OCI-LY3 (cell line): ENCODE results near the gene FGF2.

ENCODE experiments used
- H2AFZ ChIP-seq: fragments of 200-600, 300-600 bp; shearing (Covaris generic); 2 replicates; pipeline ENCODE4 v1.6.0; 2014; ENCODE audit warnings: antibody characterized with exemption, low read depth, low read length
- H3K27ac ChIP-seq: fragments of 200-600, 300-600 bp; sonication (generic); 2 replicates; pipeline ENCODE4 v1.5.1; 2014; ENCODE audit warnings: mild to moderate bottlenecking, low read length, moderate library complexity, mixed read lengths
- H3K27me3 ChIP-seq: fragments of 200-600, 300-600 bp; sonication (generic); 2 replicates; pipeline ENCODE4 v1.6.1; 2014; ENCODE audit warnings: low read depth, low read length, mixed read lengths
- H3K36me3 ChIP-seq: fragments of 200-600, 300-600 bp; sonication (generic); replicated peaks from 2 replicates; pipeline ENCODE3; 2014; ENCODE audit warnings: low read depth, low read length, mixed read lengths
- H3K4me1 ChIP-seq: fragments of 300-600, 200-600 bp; sonication (generic); 2 replicates; pipeline ENCODE4 v1.6.1; 2014; ENCODE audit warnings: low read length, mixed read lengths
- H3K4me2 ChIP-seq: fragments of 200-600, 300-600 bp; sonication (generic); 2 replicates; pipeline ENCODE4 v1.6.1; 2014; ENCODE audit warnings: low read length, mixed read lengths
- H3K4me3 ChIP-seq: fragments of 300-600, 200-600 bp; sonication (generic); 2 replicates; pipeline ENCODE4 v1.5.1; 2014; ENCODE audit warnings: antibody characterized with exemption, mild to moderate bottlenecking, low read length, moderate library complexity
- H3K79me2 ChIP-seq: fragments of 300-600, 200-600 bp; shearing (Covaris generic); 2 replicates; pipeline ENCODE4 v1.6.1; 2014; ENCODE audit warnings: mild to moderate bottlenecking, low read length, mixed read lengths
- H3K9ac ChIP-seq: fragments of 300-600, 200-600 bp; shearing (Covaris generic); 2 replicates; pipeline ENCODE4 v1.6.0; 2014; ENCODE audit warnings: mild to moderate bottlenecking, low read length, moderate library complexity
- H3K9me3 ChIP-seq: fragments of 200-600, 300-600 bp; shearing (Covaris generic); 2 replicates; pipeline ENCODE4 v1.6.1; 2014; ENCODE audit warnings: low read length, mixed read lengths; ENCODE audit not compliant: insufficient read depth
- H4K20me1 ChIP-seq: fragments of 200-600, 300-600 bp; sonication (generic); 2 replicates; pipeline ENCODE4 v1.6.1; 2016; ENCODE audit warnings: low read length, mixed read lengths; ENCODE audit not compliant: insufficient read depth
- CTCF ChIP-seq: fragments of 200-600, 300-600 bp; sonication (generic); IDR thresholded peaks from 2 replicates; pipeline ENCODE4 v1.5.1; 2014; ENCODE audit warnings: antibody characterized with exemption, low read length, low read depth
- EZH2phosphoT487 ChIP-seq: fragments of 200-600 bp; shearing (Covaris generic); IDR thresholded peaks from 2 replicates; pipeline ENCODE4 v1.6.1; 2018; ENCODE audit warnings: antibody characterized with exemption, mixed run types, low read depth

FGF2 gene

DNA sequence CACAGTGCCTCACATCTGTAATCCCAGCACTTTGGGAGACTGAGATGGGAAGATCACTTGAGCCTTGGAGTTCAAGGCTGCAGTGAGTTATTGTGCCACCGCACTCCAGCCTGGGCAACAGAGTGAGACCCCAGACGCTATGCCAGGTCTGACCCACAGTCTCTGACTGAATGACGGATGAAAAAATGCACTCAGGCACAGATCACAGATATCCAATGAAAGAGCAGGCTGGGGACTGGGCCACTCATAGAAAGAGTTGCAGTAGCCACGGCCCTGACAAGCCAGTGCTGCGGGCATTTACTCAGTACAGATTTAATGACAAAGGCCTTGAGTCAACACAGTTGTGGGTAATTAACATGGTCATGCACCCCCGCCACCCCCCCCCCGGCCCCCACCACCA lies 73.1 kb downstream of the FGF2 start:
- H3K4me3 ChIP-seq: no peak overlapping the region
- no peak overlapping the region for H2AFZ ChIP-seq
- H3K4me1 ChIP-seq: no peaks in the 10 kb centered on the region; the same call in 1 of the 2 replicates
- no peaks in the 10 kb centered on the region for H3K36me3 ChIP-seq
- H3K9me3 ChIP-seq: no peaks in the 10 kb centered on the region
- no peaks in the 10 kb centered on the region for H4K20me1 ChIP-seq
- TF ChIP-seq EZH2phosphoT487 (no peak), CTCF (no peak)
- H3K27ac ChIP-seq: no peak overlapping the region
- no peak overlapping the region for H3K9ac ChIP-seq
- no peak overlapping the region for H3K4me2 ChIP-seq
- H3K27me3 ChIP-seq: no peaks in the 10 kb centered on the region
- no peaks in the 10 kb centered on the region for H3K79me2 ChIP-seq

- no peaks in the 10 kb centered on the region for H3K36me3 ChIP-seq
- H2AFZ ChIP-seq: no peak overlapping the region
- no peak overlapping the region for H3K27ac ChIP-seq
- H3K27me3 ChIP-seq: no peaks in the 10 kb centered on the region
- no peaks in the 10 kb centered on the region; the same call in 1 of the 2 replicates for H3K4me1 ChIP-seq
- no peak overlapping the region for H3K9ac ChIP-seq
- no peaks in the 10 kb centered on the region for H3K9me3 ChIP-seq
- H4K20me1 ChIP-seq: no peaks in the 10 kb centered on the region
- TF ChIP-seq EZH2phosphoT487 (no peak), CTCF (no peak)
- H3K79me2 ChIP-seq: no peaks in the 10 kb centered on the region
- H3K4me3 ChIP-seq: no peak overlapping the region
- H3K4me2 ChIP-seq: no peak overlapping the region
Observed at GRCh38 chr4:122900314-122900713, 73.7 kb downstream of the FGF2 start.

GRCh38 chr4:122901247-122902010 lies 74.8 kb downstream of the FGF2 start:
- Histone ChIP-seq H4K20me1 (no peaks in the 10 kb centered on the region), H3K27me3 (no peaks in the 10 kb centered on the region), H3K9me3 (no peaks in the 10 kb centered on the region), H2AFZ (no peak overlapping the region), H3K27ac (no peak overlapping the region), H3K4me2 (no peak overlapping the region), H3K36me3 (no peaks in the 10 kb centered on the region), H3K4me3 (no peak overlapping the region), H3K79me2 (no peaks in the 10 kb centered on the region), H3K9ac (no peak overlapping the region), H3K4me1 (no peaks in the 10 kb centered on the region; the same call in 1 of the 2 replicates)
- TF ChIP-seq CTCF (no peak), EZH2phosphoT487 (no peak)

GRCh38 chr4:122903766-122904288 lies 77.2 kb downstream of the FGF2 start:
- no peak for TF ChIP-seq EZH2phosphoT487
- TF ChIP-seq CTCF: no peak
- Histone ChIP-seq H3K4me1 (no peaks in the 10 kb centered on the region; the same call in 1 of the 2 replicates), H3K9me3 (no peaks in the 10 kb centered on the region), H2AFZ (no peak overlapping the region), H4K20me1 (no peaks in the 10 kb centered on the region), H3K4me3 (no peak overlapping the region), H3K4me2 (no peak overlapping the region), H3K27ac (no peak overlapping the region), H3K27me3 (no peaks in the 10 kb centered on the region), H3K36me3 (no peaks in the 10 kb centered on the region), H3K9ac (no peak overlapping the region), H3K79me2 (no peaks in the 10 kb centered on the region)
